Measurements from ENCODE around the gene DDX51.

Gene DDX51

GRCh38 chr12:132110677-132111076, 33.4 kb downstream of the DDX51 start:
- no peak for TF ChIP-seq POLR2AphosphoS5 (IDR thresholded peaks at IDR 0.05; ENCODE audit: low read depth, low read length)
- no peak for TF ChIP-seq SIN3A (IDR thresholded peaks at IDR 0.05; ENCODE audit: borderline replicate concordance, insufficient read depth, low read length)
- no peak for TF ChIP-seq TAF1 (IDR thresholded peaks at IDR 0.05; ENCODE audit: borderline replicate concordance, insufficient read depth, low read length)
- no peak for TF ChIP-seq FOXP2 (optimal IDR thresholded peaks at IDR 0.05; ENCODE audit: borderline replicate concordance, extremely low read depth, extremely low read length, insufficient read depth)
- TF ChIP-seq REST (IDR thresholded peaks at IDR 0.05; ENCODE audit: insufficient read depth in 1 of 2, low read depth in 2 of 2, low read length in 2 of 2) = no peak

GRCh38 chr12:132109741-132110140, 34.4 kb downstream of the DDX51 start:
- TF ChIP-seq POLR2AphosphoS5 (IDR thresholded peaks at IDR 0.05; ENCODE audit: low read depth, low read length) (no peak), REST (IDR thresholded peaks at IDR 0.05; ENCODE audit: insufficient read depth in 1 of 2, low read depth in 2 of 2, low read length in 2 of 2) (no peak), TAF1 (IDR thresholded peaks at IDR 0.05; ENCODE audit: borderline replicate concordance, insufficient read depth, low read length) (no peak), FOXP2 (optimal IDR thresholded peaks at IDR 0.05; ENCODE audit: borderline replicate concordance, extremely low read depth, extremely low read length, insufficient read depth) (no peak), SIN3A (IDR thresholded peaks at IDR 0.05; ENCODE audit: borderline replicate concordance, insufficient read depth, low read length) (no peak)

GRCh38 chr12:132108211-132108832, 35.8 kb downstream of the DDX51 start:
- TF ChIP-seq POLR2AphosphoS5 (IDR thresholded peaks at IDR 0.05; ENCODE audit: low read depth, low read length) = no peak
- no peak for TF ChIP-seq FOXP2 (optimal IDR thresholded peaks at IDR 0.05; ENCODE audit: borderline replicate concordance, extremely low read depth, extremely low read length, insufficient read depth)
- no peak for TF ChIP-seq TAF1 (IDR thresholded peaks at IDR 0.05; ENCODE audit: borderline replicate concordance, insufficient read depth, low read length)
- TF ChIP-seq REST (IDR thresholded peaks at IDR 0.05; ENCODE audit: insufficient read depth in 1 of 2, low read depth in 2 of 2, low read length in 2 of 2) = no peak
- TF ChIP-seq SIN3A (IDR thresholded peaks at IDR 0.05; ENCODE audit: borderline replicate concordance, insufficient read depth, low read length) = no peak

GRCh38 chr12:132106921-132107320, 37.2 kb downstream of the DDX51 start:
- no peak for TF ChIP-seq POLR2AphosphoS5 (IDR thresholded peaks at IDR 0.05; ENCODE audit: low read depth, low read length)
- no peak for TF ChIP-seq FOXP2 (optimal IDR thresholded peaks at IDR 0.05; ENCODE audit: borderline replicate concordance, extremely low read depth, extremely low read length, insufficient read depth)
- no peak for TF ChIP-seq TAF1 (IDR thresholded peaks at IDR 0.05; ENCODE audit: borderline replicate concordance, insufficient read depth, low read length)
- no peak for TF ChIP-seq REST (IDR thresholded peaks at IDR 0.05; ENCODE audit: insufficient read depth in 1 of 2, low read depth in 2 of 2, low read length in 2 of 2)
- TF ChIP-seq SIN3A (IDR thresholded peaks at IDR 0.05; ENCODE audit: borderline replicate concordance, insufficient read depth, low read length) = no peak

Data from PFSK-1 (cell line).